Measurements from ENCODE around the gene SDCCAG8. TPM values are rescaled to one million over a fixed set of nuclear protein-coding genes. Genes with fewer than 3 reads are reported as not detected.

SDCCAG8 gene
- total RNA-seq, 1 experiment from 2014 or later, result 14.0 TPM

DNA sequence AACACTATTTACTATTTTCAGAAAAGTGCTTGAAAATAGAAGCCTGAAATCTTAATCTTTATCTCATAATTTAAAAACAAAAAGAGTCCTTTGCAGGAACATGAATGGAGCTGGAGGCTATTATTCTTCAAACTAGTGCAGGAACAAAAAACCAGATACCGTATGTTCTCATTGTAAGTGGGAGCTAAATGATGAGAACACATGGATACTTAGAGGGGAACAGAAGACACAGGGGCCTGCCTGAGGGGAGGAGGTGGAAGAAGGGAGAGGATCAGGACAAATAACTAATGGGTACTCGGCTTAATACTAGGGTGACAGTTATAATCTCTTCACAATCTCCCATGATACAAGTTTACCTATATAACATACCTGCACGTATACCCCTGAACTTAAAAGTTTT lies 176.3 kb downstream of the SDCCAG8 start:
- BruUV-seq (replicated peaks), result no TSS peak
- Histone ChIP-seq H3K27ac (ENCODE audit: low read length) (no peak overlapping the region), H3K4me1 (ENCODE audit: control insufficient read depth, insufficient read depth, low read length) (no peaks in the 10 kb centered on the region; the same call in none of the 2 replicates), H3K9me3 (ENCODE audit: control insufficient read depth, insufficient read depth, low read depth, low read length) (no peaks in the 10 kb centered on the region), H3K27me3 (ENCODE audit: control insufficient read depth, insufficient read depth, low read length) (no peaks in the 10 kb centered on the region), H3K4me3 (ENCODE audit: low read depth in 2 of 2, low read length in 2 of 2) (no peak overlapping the region), H3K36me3 (ENCODE audit: control insufficient read depth, insufficient read depth, low read length) (no peaks in the 10 kb centered on the region; the same call in 1 of the 2 replicates)
- DNase-seq (ENCODE audit: low read depth, low spot score), result no peak
- in situ Hi-C loops (cut with HindIII; ENCODE audit: low pct_unique_long_range_greater_than_20kb, low sequenced_read_pairs), result no loop called here
- intact Hi-C loops (cut with micrococcal nuclease; ENCODE audit: unreplicated experiment), result no loop called here
- no peak for TF ChIP-seq TCF7L2 (IDR thresholded peaks at IDR 0.05; ENCODE audit: low read depth, low read length)
- CTCF ChIA-PET, result no interaction called here
- no peak for ATAC-seq
- POLR2A ChIA-PET, result no interaction called here

DNA sequence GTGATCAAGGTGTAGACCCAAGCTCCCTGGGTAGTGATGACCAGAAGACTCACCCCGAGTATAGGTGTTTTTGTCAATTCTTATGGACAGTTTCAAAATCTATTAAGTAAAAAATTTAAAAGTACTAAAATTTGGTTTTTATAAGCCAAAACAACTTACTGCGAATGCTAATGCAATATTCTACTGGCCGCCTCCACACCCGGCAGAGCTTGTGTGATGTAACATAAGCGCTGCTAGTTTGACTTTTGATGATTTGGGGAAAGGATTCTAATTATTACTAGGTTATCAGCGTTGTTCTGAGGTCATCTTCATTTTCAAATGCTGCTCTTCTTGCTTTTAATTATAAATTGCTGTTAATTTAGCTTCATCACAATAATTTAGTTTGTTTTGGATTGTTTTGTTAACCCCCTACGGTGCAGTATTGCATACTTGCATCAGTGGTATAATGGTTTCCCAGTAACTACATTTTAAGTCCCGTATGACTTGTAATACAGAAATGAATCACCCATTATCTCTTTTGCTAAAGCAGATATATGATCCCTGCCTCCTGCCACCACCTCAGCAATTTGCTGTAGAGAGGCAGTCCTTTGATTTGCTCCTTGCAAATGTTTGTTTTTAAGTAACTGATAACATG lies 178.0 kb downstream of the SDCCAG8 start:
- intact Hi-C loops (cut with micrococcal nuclease; ENCODE audit: unreplicated experiment), result no loop called here
- no peak overlapping the region for H3K4me3 ChIP-seq (ENCODE audit: low read depth in 2 of 2, low read length in 2 of 2)
- DNase-seq (ENCODE audit: low read depth, low spot score), result no peak

DNA sequence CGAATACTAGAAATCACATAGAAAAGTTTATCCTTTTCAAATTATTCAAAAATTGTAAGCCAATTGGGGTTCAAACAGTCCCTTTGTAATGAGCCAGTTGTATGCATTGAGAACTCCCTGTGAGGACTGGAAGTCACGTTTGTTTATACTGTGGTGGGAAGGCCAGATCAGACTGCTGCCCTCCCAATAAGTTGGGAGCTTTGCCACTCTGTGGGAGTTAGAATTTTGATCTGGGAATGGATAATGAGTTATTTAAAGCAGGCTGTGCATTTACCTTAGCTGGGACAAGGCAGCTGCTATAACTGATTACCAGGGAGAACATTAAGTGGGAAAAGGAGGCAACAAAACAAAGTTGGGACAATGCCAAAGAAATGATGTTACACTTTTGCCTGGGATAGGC lies 178.8 kb downstream of the SDCCAG8 start:
- no peaks in the 10 kb centered on the region for H3K9me3 ChIP-seq (ENCODE audit: control insufficient read depth, insufficient read depth, low read depth, low read length)
- H3K27ac ChIP-seq (ENCODE audit: low read length), result no peak overlapping the region
- no peak for DNase-seq (ENCODE audit: low read depth, low spot score)
- no peak overlapping the region for H3K4me3 ChIP-seq (ENCODE audit: low read depth in 2 of 2, low read length in 2 of 2)
- TF ChIP-seq SIN3A (IDR thresholded peaks at IDR 0.05; ENCODE audit: borderline replicate concordance, insufficient read depth, low read depth, low read length), result no peak
- no peak for TF ChIP-seq TCF7L2 (IDR thresholded peaks at IDR 0.05; ENCODE audit: low read depth, low read length)
- TF ChIP-seq, protein P1, sequence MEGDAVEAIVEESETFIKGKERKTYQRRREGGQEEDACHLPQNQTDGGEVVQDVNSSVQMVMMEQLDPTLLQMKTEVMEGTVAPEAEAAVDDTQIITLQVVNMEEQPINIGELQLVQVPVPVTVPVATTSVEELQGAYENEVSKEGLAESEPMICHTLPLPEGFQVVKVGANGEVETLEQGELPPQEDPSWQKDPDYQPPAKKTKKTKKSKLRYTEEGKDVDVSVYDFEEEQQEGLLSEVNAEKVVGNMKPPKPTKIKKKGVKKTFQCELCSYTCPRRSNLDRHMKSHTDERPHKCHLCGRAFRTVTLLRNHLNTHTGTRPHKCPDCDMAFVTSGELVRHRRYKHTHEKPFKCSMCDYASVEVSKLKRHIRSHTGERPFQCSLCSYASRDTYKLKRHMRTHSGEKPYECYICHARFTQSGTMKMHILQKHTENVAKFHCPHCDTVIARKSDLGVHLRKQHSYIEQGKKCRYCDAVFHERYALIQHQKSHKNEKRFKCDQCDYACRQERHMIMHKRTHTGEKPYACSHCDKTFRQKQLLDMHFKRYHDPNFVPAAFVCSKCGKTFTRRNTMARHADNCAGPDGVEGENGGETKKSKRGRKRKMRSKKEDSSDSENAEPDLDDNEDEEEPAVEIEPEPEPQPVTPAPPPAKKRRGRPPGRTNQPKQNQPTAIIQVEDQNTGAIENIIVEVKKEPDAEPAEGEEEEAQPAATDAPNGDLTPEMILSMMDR (IDR thresholded peaks at IDR 0.05), result no peak
- no peak for TF ChIP-seq POLR2AphosphoS5 (IDR thresholded peaks at IDR 0.05; ENCODE audit: low read depth, low read length)
- TF ChIP-seq, protein P2, sequence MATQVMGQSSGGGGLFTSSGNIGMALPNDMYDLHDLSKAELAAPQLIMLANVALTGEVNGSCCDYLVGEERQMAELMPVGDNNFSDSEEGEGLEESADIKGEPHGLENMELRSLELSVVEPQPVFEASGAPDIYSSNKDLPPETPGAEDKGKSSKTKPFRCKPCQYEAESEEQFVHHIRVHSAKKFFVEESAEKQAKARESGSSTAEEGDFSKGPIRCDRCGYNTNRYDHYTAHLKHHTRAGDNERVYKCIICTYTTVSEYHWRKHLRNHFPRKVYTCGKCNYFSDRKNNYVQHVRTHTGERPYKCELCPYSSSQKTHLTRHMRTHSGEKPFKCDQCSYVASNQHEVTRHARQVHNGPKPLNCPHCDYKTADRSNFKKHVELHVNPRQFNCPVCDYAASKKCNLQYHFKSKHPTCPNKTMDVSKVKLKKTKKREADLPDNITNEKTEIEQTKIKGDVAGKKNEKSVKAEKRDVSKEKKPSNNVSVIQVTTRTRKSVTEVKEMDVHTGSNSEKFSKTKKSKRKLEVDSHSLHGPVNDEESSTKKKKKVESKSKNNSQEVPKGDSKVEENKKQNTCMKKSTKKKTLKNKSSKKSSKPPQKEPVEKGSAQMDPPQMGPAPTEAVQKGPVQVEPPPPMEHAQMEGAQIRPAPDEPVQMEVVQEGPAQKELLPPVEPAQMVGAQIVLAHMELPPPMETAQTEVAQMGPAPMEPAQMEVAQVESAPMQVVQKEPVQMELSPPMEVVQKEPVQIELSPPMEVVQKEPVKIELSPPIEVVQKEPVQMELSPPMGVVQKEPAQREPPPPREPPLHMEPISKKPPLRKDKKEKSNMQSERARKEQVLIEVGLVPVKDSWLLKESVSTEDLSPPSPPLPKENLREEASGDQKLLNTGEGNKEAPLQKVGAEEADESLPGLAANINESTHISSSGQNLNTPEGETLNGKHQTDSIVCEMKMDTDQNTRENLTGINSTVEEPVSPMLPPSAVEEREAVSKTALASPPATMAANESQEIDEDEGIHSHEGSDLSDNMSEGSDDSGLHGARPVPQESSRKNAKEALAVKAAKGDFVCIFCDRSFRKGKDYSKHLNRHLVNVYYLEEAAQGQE (IDR thresholded peaks at IDR 0.05; ENCODE audit: insufficient read depth in 1 of 2, low read depth in 2 of 2, low read length in 1 of 2), result no peak
- intact Hi-C loops (cut with micrococcal nuclease; ENCODE audit: unreplicated experiment) (no loop called here), in situ Hi-C loops (cut with HindIII; ENCODE audit: low pct_unique_long_range_greater_than_20kb, low sequenced_read_pairs) (no loop called here)
- H3K4me1 ChIP-seq (ENCODE audit: control insufficient read depth, insufficient read depth, low read length), result no peaks in the 10 kb centered on the region; the same call in none of the 2 replicates
- ATAC-seq, result no peak
- BruUV-seq (replicated peaks), result no TSS peak
- no peaks in the 10 kb centered on the region for H3K36me3 ChIP-seq (ENCODE audit: control insufficient read depth, insufficient read depth, low read length)
- no peaks in the 10 kb centered on the region for H3K27me3 ChIP-seq (ENCODE audit: control insufficient read depth, insufficient read depth, low read length)
- CTCF ChIA-PET, result no interaction called here
- POLR2A ChIA-PET, result no interaction called here

More for the DNA sequence above, 178.0 kb downstream of the SDCCAG8 start:
- CTCF ChIA-PET, result no interaction called here
- H3K27ac ChIP-seq (ENCODE audit: low read length), result no peak overlapping the region
- in situ Hi-C loops (cut with HindIII; ENCODE audit: low pct_unique_long_range_greater_than_20kb, low sequenced_read_pairs), result no loop called here
- no peak for ATAC-seq
- no peaks in the 10 kb centered on the region for H3K9me3 ChIP-seq (ENCODE audit: control insufficient read depth, insufficient read depth, low read depth, low read length)
- no TSS peak for BruUV-seq (replicated peaks)
- POLR2A ChIA-PET, result no interaction called here
- H3K4me1 ChIP-seq (ENCODE audit: control insufficient read depth, insufficient read depth, low read length), result no peaks in the 10 kb centered on the region; the same call in none of the 2 replicates
- H3K27me3 ChIP-seq (ENCODE audit: control insufficient read depth, insufficient read depth, low read length), result no peaks in the 10 kb centered on the region
- H3K36me3 ChIP-seq (ENCODE audit: control insufficient read depth, insufficient read depth, low read length), result no peaks in the 10 kb centered on the region
- no peak for TF ChIP-seq SIN3A (IDR thresholded peaks at IDR 0.05; ENCODE audit: borderline replicate concordance, insufficient read depth, low read depth, low read length)
- TF ChIP-seq TCF7L2 (IDR thresholded peaks at IDR 0.05; ENCODE audit: low read depth, low read length), result no peak
- no peak for TF ChIP-seq POLR2AphosphoS5 (IDR thresholded peaks at IDR 0.05; ENCODE audit: low read depth, low read length)
- TF ChIP-seq, protein P2 (IDR thresholded peaks at IDR 0.05; ENCODE audit: insufficient read depth in 1 of 2, low read depth in 2 of 2, low read length in 1 of 2), result no peak
- TF ChIP-seq, protein P1 (IDR thresholded peaks at IDR 0.05), result no peak
